ENCODE data around the gene KRTAP4-8. TPM values are rescaled to one million over a fixed set of nuclear protein-coding genes. Genes with fewer than 3 reads are reported as not detected.

The KRTAP4-8 gene
- total and polyA plus RNA-seq, 2 donors (not counting 1 experiment from before 2014, with no cell fraction given), result not detected

- Histone ChIP-seq H3K27ac (ENCODE audit: low read length in 2 of 2) (no peak overlapping the region), H4K20me1 (ENCODE audit: control insufficient read depth, insufficient read depth, low read length, poor library complexity, severe bottlenecking) (no peaks in the 10 kb centered on the region), H3K9me3 (ENCODE audit: control extremely low read depth in 1 of 3, control insufficient read depth in 2 of 3, insufficient read depth in 1 of 3, low read length in 2 of 3) (peaks cover 0 to 2% (median under 1%) of the 10 kb centered on the region in 3 donors), H3K79me2 (ENCODE audit: control insufficient read depth, insufficient read depth, low read length) (no peaks in the 10 kb centered on the region), H2AFZ (ENCODE audit: insufficient read depth, low read depth, low read length, poor library complexity, severe bottlenecking) (no peak overlapping the region), H3K36me3 (replicated peaks in 1 of 2; ENCODE audit: control extremely low read depth in 1 of 2, control insufficient read depth in 1 of 2, extremely low read depth in 1 of 2, insufficient read depth in 2 of 2, low read length in 1 of 2) (no peaks in the 10 kb centered on the region), H3K27me3 (replicated peaks in 1 of 4; ENCODE audit: control extremely low read depth in 1 of 4, control insufficient read depth in 3 of 4, insufficient read depth in 4 of 4, low read length in 3 of 4) (no peaks in the 10 kb centered on the region), H3K4me2 (replicated peaks; ENCODE audit: low read depth, low read length, poor library complexity, severe bottlenecking) (no peak overlapping the region), H3K4me3 (ENCODE audit: control extremely low read depth in 1 of 5, extremely low read depth in 1 of 5, insufficient read depth in 1 of 5, low read depth in 2 of 5, low read length in 4 of 5) (no peak overlapping the region), H3K9ac (ENCODE audit: low read length) (no peak overlapping the region), H3K4me1 (ENCODE audit: control insufficient read depth in 2 of 2, insufficient read depth in 2 of 2, low read length in 2 of 2) (no peaks in the 10 kb centered on the region)
- H3K9me3 Mint-ChIP-seq (ENCODE audit: insufficient read depth), result no peaks in the 10 kb centered on the region
- no peak for ATAC-seq (ENCODE audit: low read depth)
- DNase-seq, result no peak
- TF ChIP-seq CTCF (IDR thresholded peaks at IDR 0.05) (no peak), EZH2 (IDR thresholded peaks at IDR 0.05; ENCODE audit: borderline replicate concordance, insufficient read depth, low read depth, low read length, poor library complexity, severe bottlenecking) (no peak)
- no peak overlapping the region for H3K4me3 Mint-ChIP-seq
- no peak overlapping the region for H3K27ac Mint-ChIP-seq
- intact Hi-C loops (cut with micrococcal nuclease), result no loop called here
- ChIA-PET POLR2A (no interaction called here), CTCF (no interaction called here)
- peaks cover 38% of the 10 kb centered on the region for H3K27me3 Mint-ChIP-seq
- H3K4me1 Mint-ChIP-seq, result no peaks in the 10 kb centered on the region
Measured at GRCh38 chr17:41052566-41052965, 45.4 kb downstream of the KRTAP4-8 start.

GRCh38 chr17:41049110-41049509 is 48.8 kb downstream of the KRTAP4-8 start:
- DNase-seq (no peak), ATAC-seq (ENCODE audit: low read depth) (no peak)
- Histone ChIP-seq H3K4me1 (ENCODE audit: control insufficient read depth in 2 of 2, insufficient read depth in 2 of 2, low read length in 2 of 2) (no peaks in the 10 kb centered on the region), H2AFZ (ENCODE audit: insufficient read depth, low read depth, low read length, poor library complexity, severe bottlenecking) (no peak overlapping the region), H3K27ac (ENCODE audit: low read length in 2 of 2) (no peak overlapping the region), H3K36me3 (replicated peaks in 1 of 2; ENCODE audit: control extremely low read depth in 1 of 2, control insufficient read depth in 1 of 2, extremely low read depth in 1 of 2, insufficient read depth in 2 of 2, low read length in 1 of 2) (no peaks in the 10 kb centered on the region), H3K9ac (ENCODE audit: low read length) (no peak overlapping the region), H3K27me3 (replicated peaks in 1 of 4; ENCODE audit: control extremely low read depth in 1 of 4, control insufficient read depth in 3 of 4, insufficient read depth in 4 of 4, low read length in 3 of 4) (peaks cover 0 to 2% (median 0%) of the 10 kb centered on the region in 4 experiments), H4K20me1 (ENCODE audit: control insufficient read depth, insufficient read depth, low read length, poor library complexity, severe bottlenecking) (no peaks in the 10 kb centered on the region), H3K79me2 (ENCODE audit: control insufficient read depth, insufficient read depth, low read length) (no peaks in the 10 kb centered on the region), H3K4me2 (replicated peaks; ENCODE audit: low read depth, low read length, poor library complexity, severe bottlenecking) (no peak overlapping the region), H3K4me3 (ENCODE audit: control extremely low read depth in 1 of 5, extremely low read depth in 1 of 5, insufficient read depth in 1 of 5, low read depth in 2 of 5, low read length in 4 of 5) (no peak overlapping the region), H3K9me3 (ENCODE audit: control extremely low read depth in 1 of 3, control insufficient read depth in 2 of 3, insufficient read depth in 1 of 3, low read length in 2 of 3) (no peaks in the 10 kb centered on the region)
- no peak for TF ChIP-seq CTCF (IDR thresholded peaks at IDR 0.05)
- no peak for TF ChIP-seq EZH2 (IDR thresholded peaks at IDR 0.05; ENCODE audit: borderline replicate concordance, insufficient read depth, low read depth, low read length, poor library complexity, severe bottlenecking)
- ChIA-PET POLR2A (no interaction called here), CTCF (no interaction called here)
- no peak overlapping the region for H3K27ac Mint-ChIP-seq
- intact Hi-C loops (cut with micrococcal nuclease), result no loop called here
- no peak overlapping the region for H3K4me3 Mint-ChIP-seq
- H3K9me3 Mint-ChIP-seq (ENCODE audit: insufficient read depth), result no peaks in the 10 kb centered on the region
- H3K4me1 Mint-ChIP-seq, result peaks cover 2% of the 10 kb centered on the region
- WGBS (ENCODE audit: insufficient coverage), result 50% methylated on average over 1 of the region's 2 CpGs
- peaks cover 37% of the 10 kb centered on the region for H3K27me3 Mint-ChIP-seq
